Endothelial cell of umbilical vein (primary cell): ENCODE results near the gene EXD3. TPM values are rescaled to one million over a fixed set of nuclear protein-coding genes. Genes with fewer than 3 reads are reported as not detected.

Source experiments
- BruUV-seq: library from RNA; stranded (reverse); fragments of 400-500 nt; replicated peaks from 2 replicates; lab custom pipeline; 2021; lab: Mats Ljungman, UMichigan
- CTCF ChIA-PET: fragments of 300-600, 350-600 bp; sonication (Branson Sonifier 250); formaldehyde crosslinking; loops from one replicate; lab custom pipeline; 2021; ENCODE audit warnings: antibody characterized with exemption, inconsistent platforms; lab: Charles Lee
- POLR2A ChIA-PET: fragments of 300-600, 350-600 bp; sonication (Branson Sonifier 250); formaldehyde crosslinking; loops from one replicate; lab custom pipeline; 2021; ENCODE audit warnings: antibody characterized with exemption, inconsistent platforms; lab: Charles Lee
- DNase-seq: peaks from one replicate; pipeline ENCODE4 v3.0.0-alpha.2; 2011; ENCODE audit warnings: low read depth, low spot score
- FAIRE-seq: peaks from 2 replicates; lab custom pipeline; 2011; peaks lifted over from hg19 to GRCh38; lab: Jason Lieb, UNC
- H2AFZ ChIP-seq: 2 replicates; pipeline ENCODE4 v1.6.0; 2012; ENCODE audit warnings: low read depth, low read length, control low read depth, inconsistent platforms
- H3K27ac ChIP-seq: 2 replicates; pipeline ENCODE4 v1.5.1; 2011; ENCODE audit warnings: low read depth, mild to moderate bottlenecking, control low read depth, low read length, moderate library complexity; ENCODE audit not compliant: insufficient read depth
- H3K27me3 ChIP-seq, 2 experiments: 2 replicates each; pipeline versions ENCODE4 v1.6.0 to v1.6.1; 2011; ENCODE audit warnings: low read length in 2 of 2, mixed read lengths in 1 of 2; ENCODE audit not compliant: control insufficient read depth in 2 of 2, insufficient read depth in 2 of 2
- H3K36me3 ChIP-seq, 2 experiments: 2 replicates in 1 of 2; 3 replicates in 1 of 2; pipeline ENCODE4 v1.5.1; 2011; ENCODE audit warnings: low read length in 2 of 2, mild to moderate bottlenecking in 1 of 2, moderate library complexity in 1 of 2; ENCODE audit not compliant: control insufficient read depth in 2 of 2, insufficient read depth in 2 of 2; ENCODE audit errors: extremely low read depth in 1 of 2
- H3K4me1 ChIP-seq: 3 replicates; pipeline ENCODE4 v1.5.1; 2011; ENCODE audit warnings: mild to moderate bottlenecking, low read length; ENCODE audit not compliant: control insufficient read depth, insufficient read depth; ENCODE audit errors: extremely low read depth
- H3K4me2 ChIP-seq: 2 replicates; pipeline ENCODE4 v1.6.1; 2011; ENCODE audit warnings: low read length, control low read depth, mixed read lengths; ENCODE audit not compliant: insufficient read depth
- H3K4me3 ChIP-seq, 3 experiments: fragments of 200-600 bp in 1 of 3; sonication (generic), shearing (Covaris generic) in 1 of 3; replicated peaks in 1 of 3; 2 replicates each; pipeline ENCODE4 v1.5.1; 2011 to 2016; ENCODE audit warnings: control low read depth in 3 of 3, low read length in 3 of 3, mild to moderate bottlenecking in 2 of 3, inconsistent platforms in 1 of 3, low read depth in 1 of 3, moderate library complexity in 1 of 3; ENCODE audit not compliant: insufficient read depth in 1 of 3
- H3K79me2 ChIP-seq: 2 replicates; pipeline ENCODE4 v1.6.0; 2012; ENCODE audit warnings: low read length, inconsistent platforms; ENCODE audit not compliant: control insufficient read depth, insufficient read depth
- H3K9ac ChIP-seq: replicated peaks from 2 replicates; pipeline ENCODE3; 2011; ENCODE audit warnings: low read length, control low read depth; ENCODE audit not compliant: insufficient read depth; ENCODE audit errors: extremely low read depth
- H3K9me1 ChIP-seq: replicated peaks from 3 replicates; pipeline ENCODE4 v1.6.0; 2011; ENCODE audit warnings: mild to moderate bottlenecking, low read length; ENCODE audit not compliant: control insufficient read depth, insufficient read depth; ENCODE audit errors: extremely low read depth
- H3K9me3 ChIP-seq: replicated peaks from 2 replicates; pipeline ENCODE4 v1.5.1; 2012; ENCODE audit warnings: low read length, inconsistent platforms; ENCODE audit not compliant: control insufficient read depth, insufficient read depth
- H4K20me1 ChIP-seq: replicated peaks from 2 replicates; pipeline ENCODE3; 2011; ENCODE audit warnings: mild to moderate bottlenecking, low read length; ENCODE audit not compliant: control insufficient read depth, insufficient read depth; ENCODE audit errors: extremely low read depth
- CTCF ChIP-seq, 2 donors: IDR thresholded peaks; 1 replicate in 1 of 2; 2 replicates in 1 of 2; pipeline ENCODE4 v1.5.1; 2011; ENCODE audit warnings: low read length in 2 of 2, mild to moderate bottlenecking in 2 of 2, moderate library complexity in 2 of 2, control low read depth in 1 of 2, inconsistent platforms in 1 of 2, low read depth in 1 of 2; ENCODE audit not compliant: insufficient read depth in 1 of 2; ENCODE audit errors: extremely low read depth in 1 of 2
- EZH2 ChIP-seq: IDR thresholded peaks from 2 replicates; pipeline ENCODE4 v1.6.1; 2012; ENCODE audit warnings: borderline replicate concordance, low read depth, mild to moderate bottlenecking, moderate library complexity, low read length, inconsistent platforms; ENCODE audit not compliant: severe bottlenecking
- GATA2 ChIP-seq: IDR thresholded peaks from 2 replicates; pipeline ENCODE4 v1.7.0; 2011; ENCODE audit warnings: low read depth, mild to moderate bottlenecking, moderate library complexity, mixed read lengths, low read length; ENCODE audit not compliant: insufficient read length, insufficient read depth
- POLR2A ChIP-seq: IDR thresholded peaks from 2 replicates; pipeline ENCODE4 v1.6.1; 2012; ENCODE audit warnings: low read depth, mild to moderate bottlenecking, control low read depth, low read length
- POLR2AphosphoS5 ChIP-seq: IDR thresholded peaks from 2 replicates; pipeline ENCODE4 v1.6.1; 2012; ENCODE audit warnings: low read depth, mild to moderate bottlenecking, control low read depth, low read length, moderate library complexity; ENCODE audit not compliant: insufficient read depth
- dilution Hi-C: fragments of 300-500 bp; cut with MboI; formaldehyde crosslinking; loops from one replicate; pipeline ENCODE4 v1.15.0; 2019; ENCODE audit warnings: low sequenced_read_pairs; ENCODE audit not compliant: extremely low pct_ligation_motif_present
- intact Hi-C: fragments of 100-400 bp; cut with micrococcal nuclease; formaldehyde crosslinking; loops from one replicate; pipeline ENCODE4 v1.10.0; 2022
- polyA plus RNA-seq, 4 experiments: library from polyadenylated mRNA; depleted of rRNA in 3 of 4; stranded (reverse) in 3 of 4; unstranded in 1 of 4; fragments of >200 nt; gene quantifications; 2 replicates each; pipeline versions ENCODE4 v1.2.1 to v1.2.3, GENCODE V29; 2011 to 2012; ENCODE audit warnings: missing spikeins in 1 of 4
- total RNA-seq: library from RNA; stranded (reverse); gene quantifications from 2 replicates; pipeline ENCODE4 v1.2.3, GENCODE V29; 2021

EXD3 gene
- total and polyA plus RNA-seq, 2 donors (not counting 3 experiments of a cell fraction or from before 2014, with no cell fraction given): 17.7 to 30.3 TPM

GRCh38 chr9:137272241-137273094 is 150.5 kb downstream of the EXD3 start:
- H3K4me3 ChIP-seq: no peak overlapping the region
- dilution Hi-C loops: no loop called here
- CTCF ChIA-PET: interaction anchor here (0.5 to 0.6 kb wide), 2 partner anchors 11 to 24 kb away, joined by 3 read pairs; no protein-coding TSS in a partner anchor
- H3K27ac ChIP-seq: no peak overlapping the region
- intact Hi-C loops: no loop called here
- H3K36me3 ChIP-seq: peaks cover 0 to 23% of the 10 kb centered on the region in 2 experiments
- H3K9me1 ChIP-seq: no peaks in the 10 kb centered on the region
- no peak overlapping the region for H3K9ac ChIP-seq
- no peaks in the 10 kb centered on the region for H3K79me2 ChIP-seq
- DNase-seq (no peak), FAIRE-seq (no peak)
- no peak overlapping the region for H2AFZ ChIP-seq
- no peaks in the 10 kb centered on the region for H4K20me1 ChIP-seq
- POLR2A ChIA-PET: no interaction called here
- no peak overlapping the region for H3K4me2 ChIP-seq
- H3K4me1 ChIP-seq: peaks cover 35% of the 10 kb centered on the region
- H3K27me3 ChIP-seq: no peaks in the 10 kb centered on the region
- BruUV-seq: no TSS peak
- TF ChIP-seq EZH2 (no peak), CTCF (IDR thresholded peaks at IDR 0.05; ENCODE audit: extremely low read depth in 1 of 2, insufficient read depth in 1 of 2, low read depth in 1 of 2, low read length in 2 of 2) (no peak), GATA2 (no peak), POLR2AphosphoS5 (no peak), POLR2A (no peak)
- H3K9me3 ChIP-seq: no peaks in the 10 kb centered on the region
